HCT116 (cell line): ENCODE measurements around the gene CPT2.

ENCODE experiments used
- TF ChIP-seq, protein P1 (sequence below), 3 experiments: fragments of 200-600 bp in 1 of 3; sonication (generic) in 1 of 3; IDR thresholded peaks in 2 of 3; conservative IDR thresholded peaks in 1 of 3; 2 replicates each; pipeline ENCODE4 v1.5.1; 2012 to 2017; ENCODE audit warnings: low read depth in 2 of 3, low read length in 2 of 3, antibody characterized with exemption in 1 of 3, borderline replicate concordance in 1 of 3, control low read depth in 1 of 3, mild to moderate bottlenecking in 1 of 3, mixed read lengths in 1 of 3, mixed run types in 1 of 3, moderate library complexity in 1 of 3; ENCODE audit not compliant: insufficient read depth in 1 of 3
- TF ChIP-seq, protein P2 (sequence below): IDR thresholded peaks from 2 replicates; pipeline ENCODE4 v1.6.1; 2012

DNA sequence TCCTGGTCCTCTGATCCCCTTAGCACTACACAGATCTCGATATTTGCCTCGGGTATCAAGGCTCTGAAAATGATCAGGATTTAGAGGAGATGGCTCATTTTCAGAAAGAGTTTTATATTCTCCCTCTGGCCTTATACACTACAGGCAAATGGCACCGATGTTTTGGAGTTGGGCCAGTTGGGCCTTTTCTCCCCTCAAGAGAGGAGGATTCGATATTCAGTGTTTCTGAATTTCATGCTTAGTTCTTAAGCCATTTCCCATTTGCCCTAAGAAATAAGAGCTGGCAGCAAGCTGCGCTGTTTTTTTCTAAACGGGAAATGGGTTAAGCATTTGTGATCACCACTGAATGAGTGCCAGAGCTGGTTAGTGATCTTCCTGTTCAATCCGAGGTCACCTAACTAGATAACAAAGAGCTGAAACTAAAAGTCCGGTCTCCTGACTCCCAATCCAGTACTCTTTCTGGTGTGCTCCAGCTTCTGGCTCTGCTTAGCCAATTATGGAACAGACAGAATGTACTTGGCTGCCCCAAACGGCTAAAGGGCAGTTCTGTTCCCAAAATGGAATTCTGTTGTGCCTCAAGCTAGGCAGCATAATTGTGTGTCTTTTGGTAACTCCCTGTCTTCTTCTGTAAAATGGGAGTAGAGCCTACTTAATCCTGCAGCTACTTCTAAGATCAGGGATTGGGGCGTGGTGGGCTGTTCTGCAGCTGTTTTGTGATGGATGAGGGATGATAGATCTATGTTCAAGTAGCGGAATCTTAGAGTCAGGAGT, 1.2 kb upstream of the CPT2 start:
- TF ChIP-seq, protein P1, sequence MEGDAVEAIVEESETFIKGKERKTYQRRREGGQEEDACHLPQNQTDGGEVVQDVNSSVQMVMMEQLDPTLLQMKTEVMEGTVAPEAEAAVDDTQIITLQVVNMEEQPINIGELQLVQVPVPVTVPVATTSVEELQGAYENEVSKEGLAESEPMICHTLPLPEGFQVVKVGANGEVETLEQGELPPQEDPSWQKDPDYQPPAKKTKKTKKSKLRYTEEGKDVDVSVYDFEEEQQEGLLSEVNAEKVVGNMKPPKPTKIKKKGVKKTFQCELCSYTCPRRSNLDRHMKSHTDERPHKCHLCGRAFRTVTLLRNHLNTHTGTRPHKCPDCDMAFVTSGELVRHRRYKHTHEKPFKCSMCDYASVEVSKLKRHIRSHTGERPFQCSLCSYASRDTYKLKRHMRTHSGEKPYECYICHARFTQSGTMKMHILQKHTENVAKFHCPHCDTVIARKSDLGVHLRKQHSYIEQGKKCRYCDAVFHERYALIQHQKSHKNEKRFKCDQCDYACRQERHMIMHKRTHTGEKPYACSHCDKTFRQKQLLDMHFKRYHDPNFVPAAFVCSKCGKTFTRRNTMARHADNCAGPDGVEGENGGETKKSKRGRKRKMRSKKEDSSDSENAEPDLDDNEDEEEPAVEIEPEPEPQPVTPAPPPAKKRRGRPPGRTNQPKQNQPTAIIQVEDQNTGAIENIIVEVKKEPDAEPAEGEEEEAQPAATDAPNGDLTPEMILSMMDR (IDR thresholded peaks at IDR 0.05 in 2 of 3, conservative IDR thresholded peaks at IDR 0.05 in 1 of 3; ENCODE audit: borderline replicate concordance in 1 of 3, insufficient read depth in 1 of 3, low read depth in 2 of 3, low read length in 2 of 3), result no peak
- TF ChIP-seq, protein P2, sequence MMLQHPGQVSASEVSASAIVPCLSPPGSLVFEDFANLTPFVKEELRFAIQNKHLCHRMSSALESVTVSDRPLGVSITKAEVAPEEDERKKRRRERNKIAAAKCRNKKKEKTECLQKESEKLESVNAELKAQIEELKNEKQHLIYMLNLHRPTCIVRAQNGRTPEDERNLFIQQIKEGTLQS, result no peak
